ENCODE results near the gene NAT14.

NAT14 gene

GRCh38 chr19:55459950-55460657 lies 24.9 kb upstream of the NAT14 start:
- peak overlapping the region; percentile 86 for H3K4me3 ChIP-seq (ENCODE audit: control insufficient read depth, low read depth, low read length)
- peak; percentile 34 for DNase-seq (ENCODE audit: low read depth)
- TF ChIP-seq CTCF (conservative IDR thresholded peaks at IDR 0.05; ENCODE audit: control insufficient read depth, insufficient read depth, low read depth, low read length), result no peak

- H3K4me3 ChIP-seq (ENCODE audit: control insufficient read depth, low read depth, low read length), result peak overlapping the region; percentile 86
- DNase-seq (ENCODE audit: low read depth), result peak; percentile 88
- no peak for TF ChIP-seq CTCF (conservative IDR thresholded peaks at IDR 0.05; ENCODE audit: control insufficient read depth, insufficient read depth, low read depth, low read length)
Observed at GRCh38 chr19:55460670-55461258, 24.2 kb upstream of the NAT14 start.

GRCh38 chr19:55461259-55461973 lies 23.6 kb upstream of the NAT14 start, which contains the start of gene ISOC2:
TSS of gene ISOC2 (minus strand) at chr19:55461642. CDS start at chr19:55456486, 5,156 bp downstream.
- TF ChIP-seq CTCF (conservative IDR thresholded peaks at IDR 0.05; ENCODE audit: control insufficient read depth, insufficient read depth, low read depth, low read length), result no peak
- H3K4me3 ChIP-seq (ENCODE audit: control insufficient read depth, low read depth, low read length), result peak within 1 kb of the TSS; percentile 86
- DNase-seq (ENCODE audit: low read depth), result peak; percentile 99

- DNase-seq (ENCODE audit: low read depth), result peak; percentile 48
- H3K4me3 ChIP-seq (ENCODE audit: control insufficient read depth, low read depth, low read length), result peak overlapping the region; percentile 69
- TF ChIP-seq CTCF (conservative IDR thresholded peaks at IDR 0.05; ENCODE audit: control insufficient read depth, insufficient read depth, low read depth, low read length), result no peak
Observed at GRCh38 chr19:55461974-55462626, 22.9 kb upstream of the NAT14 start.

- no peak overlapping the region for H3K4me3 ChIP-seq (ENCODE audit: control insufficient read depth, low read depth, low read length)
- TF ChIP-seq CTCF (conservative IDR thresholded peaks at IDR 0.05; ENCODE audit: control insufficient read depth, insufficient read depth, low read depth, low read length), result no peak
- DNase-seq (ENCODE audit: low read depth), result no peak
Observed at GRCh38 chr19:55462722-55463121, 22.3 kb upstream of the NAT14 start.

- no peak for DNase-seq (ENCODE audit: low read depth)
- TF ChIP-seq CTCF (conservative IDR thresholded peaks at IDR 0.05; ENCODE audit: control insufficient read depth, insufficient read depth, low read depth, low read length), result no peak
- H3K4me3 ChIP-seq (ENCODE audit: control insufficient read depth, low read depth, low read length), result no peak overlapping the region
Observed at GRCh38 chr19:55463583-55464031, 21.4 kb upstream of the NAT14 start.
